Midbrain (tissue), 1 donor: ENCODE results near the gene ATP6V0B.

Source experiments
- DNase-seq: peaks from one replicate; lab custom pipeline; 2025; lab: John Stamatoyannopoulos, UW

The ATP6V0B gene

GRCh38 chr1:43984855-43985254 lies 10.1 kb downstream of the ATP6V0B start:
- no peak for DNase-seq

GRCh38 chr1:43985984-43986595 lies 11.3 kb downstream of the ATP6V0B start:
- no peak for DNase-seq

- no peak for DNase-seq
These were observed 12.0 kb downstream of the ATP6V0B start for GRCh38 chr1:43986712-43987111.

- DNase-seq, result no peak
These were observed 12.6 kb downstream of the ATP6V0B start for GRCh38 chr1:43987159-43987902.

GRCh38 chr1:43990271-43991199 lies 15.8 kb downstream of the ATP6V0B start:
- DNase-seq, result no peak

GRCh38 chr1:43991200-43991475 lies 16.4 kb downstream of the ATP6V0B start:
- no peak for DNase-seq

GRCh38 chr1:43991476-43992231 lies 16.9 kb downstream of the ATP6V0B start, which contains the start of gene CCDC24:
Gene CCDC24, plus strand, starts transcription at chr1:43991599. Its CDS starts 280 bp downstream, at chr1:43991879.
- DNase-seq, result peak; percentile 85

- DNase-seq, result no peak
These were observed 17.7 kb downstream of the ATP6V0B start for GRCh38 chr1:43992232-43992995.

GRCh38 chr1:43993206-43993914 lies 18.6 kb downstream of the ATP6V0B start:
- DNase-seq, result no peak

- DNase-seq, result no peak
These were observed 19.3 kb downstream of the ATP6V0B start for GRCh38 chr1:43994071-43994470.

GRCh38 chr1:43994794-43995790 lies 20.3 kb downstream of the ATP6V0B start:
- no peak for DNase-seq

- DNase-seq, result peak; percentile 6
These were observed 21.4 kb downstream of the ATP6V0B start for GRCh38 chr1:43995984-43996732.

GRCh38 chr1:43996733-43997115 lies 22.0 kb downstream of the ATP6V0B start:
- DNase-seq, result no peak

- DNase-seq, result no peak
These were observed 22.7 kb downstream of the ATP6V0B start for GRCh38 chr1:43997295-43997999.

- no peak for DNase-seq
These were observed 23.2 kb downstream of the ATP6V0B start for GRCh38 chr1:43998000-43998378.

GRCh38 chr1:43999455-43999854 lies 24.7 kb downstream of the ATP6V0B start:
- DNase-seq, result peak; percentile 47

GRCh38 chr1:44000122-44000665 lies 25.4 kb downstream of the ATP6V0B start:
- no peak for DNase-seq

GRCh38 chr1:44002165-44002564 lies 27.4 kb downstream of the ATP6V0B start:
- DNase-seq, result no peak
